HG03280 (cell line): ENCODE results near the gene NBL1.
"Not testable (repeated sequence)": the region's sequence is repeated elsewhere in the genome, so short reads cannot be mapped to it uniquely, and the experiment has no call there.

Experiments used
- ATAC-seq: cut with Tn5 transposase; IDR thresholded peaks from one replicate; pipeline ENCODE4 v1.9.1; 2021; ENCODE audit warnings: mild to moderate bottlenecking, moderate library complexity; ENCODE audit not compliant: unreplicated experiment

The NBL1 gene

DNA sequence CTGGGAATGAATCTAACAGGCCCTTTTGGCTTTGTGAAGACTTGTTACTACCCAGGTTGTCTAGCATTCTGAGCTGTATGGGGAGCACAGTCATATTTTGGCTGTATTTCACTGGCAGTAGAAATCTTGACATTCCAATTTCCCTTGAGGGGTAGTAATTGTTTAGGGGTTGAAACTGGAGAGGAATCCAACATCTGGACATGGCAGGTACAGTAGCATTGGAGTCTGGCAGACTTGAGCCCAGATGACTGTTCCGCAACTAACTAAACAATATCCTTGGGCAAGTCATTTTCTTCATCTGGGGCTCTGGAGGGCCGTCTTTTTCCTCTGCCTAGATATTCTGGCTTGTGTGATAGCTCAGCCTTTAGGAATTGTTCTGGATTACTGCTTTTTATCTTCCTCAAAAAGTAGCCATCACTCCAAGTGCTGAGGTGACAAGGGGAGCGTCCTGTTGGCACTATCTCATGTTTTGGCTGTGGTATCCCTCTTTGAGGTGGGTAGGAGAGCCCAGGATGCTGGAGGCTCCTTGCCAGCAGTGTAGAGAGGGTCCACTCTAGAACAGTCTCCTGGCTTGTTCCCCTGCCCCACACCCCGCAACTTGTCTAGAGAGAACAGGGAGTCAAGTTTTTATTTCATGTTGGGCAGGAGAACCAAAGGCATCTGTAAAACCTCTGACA lies 22.7 kb upstream of the NBL1 start:
- no peak for ATAC-seq

DNA sequence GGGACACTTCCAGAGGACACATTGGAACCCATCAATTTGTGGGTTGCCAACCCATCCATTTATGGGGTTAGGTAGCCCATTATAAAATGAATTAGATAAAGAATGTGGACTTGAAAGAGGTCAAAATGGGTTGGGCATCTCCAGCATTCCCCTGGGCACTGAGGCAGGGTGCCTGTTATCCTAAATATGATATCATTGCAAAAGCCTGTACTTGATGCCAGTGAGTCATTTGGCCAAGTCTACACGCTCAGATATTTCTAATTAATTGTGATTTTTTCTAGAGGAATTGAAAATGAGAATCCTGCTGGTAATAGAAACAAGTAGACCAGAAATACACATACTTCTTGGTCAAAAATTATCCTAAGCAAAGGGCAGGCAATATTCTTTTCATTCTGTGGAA lies 21.9 kb upstream of the NBL1 start:
- ATAC-seq: no peak

DNA sequence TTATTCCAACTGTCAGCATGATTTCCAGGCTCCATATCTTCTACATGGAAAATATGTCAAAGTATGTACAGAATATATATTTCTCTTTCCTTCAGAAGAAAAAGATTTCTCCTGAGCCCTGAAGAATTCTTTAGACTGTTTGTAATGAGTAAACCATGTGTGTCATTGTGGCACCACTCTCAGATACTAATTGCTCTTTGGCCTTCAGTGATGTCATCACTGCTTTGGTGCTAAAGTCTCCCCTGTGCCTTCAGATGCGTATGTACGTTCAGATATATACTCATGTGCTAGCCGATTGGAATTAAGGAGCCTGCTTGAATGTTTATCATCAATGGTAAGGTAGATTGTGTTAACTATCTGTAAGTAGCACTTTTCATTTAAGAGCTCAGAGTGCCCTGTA lies 20.6 kb upstream of the NBL1 start:
- ATAC-seq: no peak

DNA sequence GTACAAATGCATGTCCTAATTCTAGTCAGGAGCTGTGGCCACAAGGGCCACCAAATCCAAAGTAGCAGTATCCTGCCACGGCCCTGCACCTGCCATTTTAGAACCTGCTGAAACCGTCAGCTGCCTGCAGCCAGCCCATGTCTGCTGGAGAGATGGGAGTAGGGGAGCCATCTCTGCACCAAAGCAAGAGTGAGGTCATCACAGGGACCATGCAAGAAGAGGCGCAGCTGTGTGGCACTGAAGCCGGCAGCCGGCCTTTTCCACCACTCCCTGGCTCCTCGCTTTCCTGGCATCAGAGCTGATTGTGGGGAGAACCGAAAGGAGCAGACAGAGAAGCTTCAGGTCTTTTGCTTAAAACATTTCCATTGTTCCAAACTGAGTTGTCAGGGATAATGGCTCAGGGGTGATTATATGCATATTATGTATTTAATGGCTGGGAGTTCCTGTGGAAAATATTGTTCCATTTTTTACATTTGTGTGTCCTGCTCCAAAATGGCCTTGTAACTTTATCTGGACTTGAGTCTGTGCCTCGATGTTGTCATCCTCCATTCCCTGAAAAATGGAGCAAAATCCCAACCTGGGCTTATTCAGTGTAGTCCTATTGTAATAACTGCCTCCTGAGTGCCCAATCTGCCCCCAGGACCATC lies 18.7 kb upstream of the NBL1 start:
- no peak for ATAC-seq

DNA sequence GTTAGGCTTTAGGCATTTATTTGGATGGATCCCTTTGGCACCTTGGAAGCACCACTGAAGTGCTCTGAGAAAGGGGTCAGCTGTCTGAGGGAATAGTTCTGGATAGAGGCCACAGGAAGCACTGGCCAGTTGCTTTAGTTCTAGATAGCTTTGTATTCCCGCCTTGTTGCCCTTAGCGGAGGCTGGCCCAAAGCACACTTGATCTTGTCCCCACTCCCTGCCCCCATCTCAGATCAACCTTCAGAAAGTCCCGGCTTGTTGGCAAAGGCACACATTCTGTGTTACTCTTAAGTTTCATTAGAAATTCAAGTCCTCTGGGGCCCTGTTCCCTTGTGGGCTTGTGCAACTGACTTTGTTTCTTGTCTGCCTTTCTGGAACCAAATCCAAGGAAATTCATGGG lies 15.2 kb upstream of the NBL1 start:
- ATAC-seq: no peak

DNA sequence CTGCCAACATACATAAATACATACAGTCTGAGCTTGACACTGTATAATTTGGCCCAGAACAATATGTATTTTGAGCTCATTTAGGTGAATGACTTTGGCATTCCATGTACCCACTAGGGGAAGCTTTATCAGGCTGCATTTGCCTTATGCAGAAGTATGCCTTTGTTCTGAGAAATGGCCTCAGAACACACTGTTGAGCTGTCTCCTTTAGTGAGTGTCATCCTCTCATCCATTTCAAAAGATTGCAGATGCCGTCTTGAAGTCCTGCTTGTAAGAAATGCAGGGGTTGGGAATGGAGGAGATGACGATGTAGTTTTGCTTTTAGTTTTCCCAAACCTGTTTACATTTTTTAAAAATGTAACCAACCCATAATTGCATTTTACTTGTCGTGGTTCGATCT lies 14.8 kb upstream of the NBL1 start:
- no peak for ATAC-seq

DNA sequence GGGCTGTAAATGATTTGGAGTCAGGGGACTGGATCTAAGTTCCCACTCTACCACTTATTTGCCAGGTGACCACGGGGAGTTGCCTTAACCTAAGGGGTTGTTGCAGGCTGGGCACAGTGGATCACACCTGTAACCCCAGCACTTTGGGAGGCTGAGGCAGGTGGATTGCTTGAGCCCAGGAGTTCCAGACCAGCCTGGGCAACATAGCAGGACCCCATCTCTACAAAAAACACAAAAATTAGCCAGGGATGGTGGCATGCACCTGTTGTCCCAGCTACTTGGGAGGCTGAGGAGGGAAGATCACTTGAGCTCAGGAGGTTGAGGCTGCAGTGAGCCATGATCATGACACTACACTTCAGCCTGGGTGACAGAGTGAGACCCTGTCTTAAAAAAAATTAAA lies 13.9 kb upstream of the NBL1 start:
- not testable (repeated sequence) for ATAC-seq

DNA sequence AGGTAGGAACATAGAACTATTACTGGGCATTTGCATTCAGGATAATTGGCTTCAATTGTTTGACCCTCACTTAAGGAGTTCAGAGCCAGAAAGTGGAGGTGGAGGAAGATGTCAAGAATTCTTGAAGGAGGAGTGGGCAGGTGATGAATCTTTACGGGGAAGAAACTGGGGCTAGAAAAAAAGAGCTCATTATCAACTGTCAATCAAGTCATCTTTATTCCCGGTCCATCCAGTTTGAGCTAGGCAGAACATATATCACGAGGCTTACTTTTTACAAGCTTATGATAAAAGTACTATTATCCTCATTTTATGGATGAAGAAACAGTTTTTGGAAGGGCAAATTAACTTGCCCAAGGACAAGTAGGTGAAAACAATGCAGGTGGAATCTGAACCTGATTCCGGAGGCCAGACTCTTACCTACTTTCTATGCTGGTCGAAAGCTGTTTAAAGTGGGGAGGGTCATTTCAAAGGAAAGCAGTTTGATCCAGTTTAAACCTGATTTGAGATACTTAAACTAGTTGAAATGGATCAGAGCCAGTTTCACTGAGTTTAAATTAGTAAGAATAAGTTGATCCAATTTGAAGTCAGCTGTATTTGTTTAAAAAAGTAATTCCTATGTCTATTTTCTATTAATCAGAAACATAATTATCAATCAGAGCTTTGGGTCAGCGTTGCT lies 13.3 kb upstream of the NBL1 start:
- ATAC-seq: no peak

DNA sequence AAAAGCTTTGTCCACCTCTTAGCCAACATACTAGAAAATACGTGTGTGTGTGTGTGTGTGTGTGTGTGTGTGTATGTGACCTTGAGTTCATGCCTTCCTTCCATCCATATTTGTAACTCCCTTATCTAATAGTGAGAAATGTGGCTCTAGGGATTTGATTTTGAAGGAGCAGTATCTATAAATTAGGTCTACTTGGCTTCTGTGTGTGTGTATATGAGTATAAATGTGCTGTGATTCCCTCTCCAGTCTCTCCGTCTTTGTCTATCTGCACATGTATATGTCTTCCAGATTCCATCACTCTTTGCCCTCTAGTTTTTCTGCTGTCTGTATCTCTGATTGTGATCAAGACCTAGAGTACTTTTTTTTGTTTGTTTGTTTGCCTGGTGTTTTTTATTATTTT lies 11.9 kb upstream of the NBL1 start:
- ATAC-seq: no peak

DNA sequence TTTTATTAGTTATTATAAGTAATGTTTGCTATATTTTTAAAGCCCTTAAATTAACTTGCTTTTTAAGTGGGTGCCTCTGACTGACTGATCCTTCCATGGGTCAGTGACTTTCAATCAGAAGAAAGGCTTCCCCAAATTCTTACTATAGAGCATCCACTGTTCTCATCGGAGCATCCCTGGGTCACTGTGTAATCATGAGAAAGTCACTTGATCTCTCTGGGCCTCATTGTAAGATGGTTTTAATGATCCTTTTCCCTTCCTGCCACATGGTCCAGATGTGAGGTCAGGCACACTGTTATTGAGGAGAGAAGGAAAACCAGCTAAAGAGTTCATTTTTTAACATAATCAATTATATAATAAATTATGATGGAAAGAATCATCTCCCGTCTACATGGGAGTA lies 11.0 kb upstream of the NBL1 start:
- no peak for ATAC-seq

DNA sequence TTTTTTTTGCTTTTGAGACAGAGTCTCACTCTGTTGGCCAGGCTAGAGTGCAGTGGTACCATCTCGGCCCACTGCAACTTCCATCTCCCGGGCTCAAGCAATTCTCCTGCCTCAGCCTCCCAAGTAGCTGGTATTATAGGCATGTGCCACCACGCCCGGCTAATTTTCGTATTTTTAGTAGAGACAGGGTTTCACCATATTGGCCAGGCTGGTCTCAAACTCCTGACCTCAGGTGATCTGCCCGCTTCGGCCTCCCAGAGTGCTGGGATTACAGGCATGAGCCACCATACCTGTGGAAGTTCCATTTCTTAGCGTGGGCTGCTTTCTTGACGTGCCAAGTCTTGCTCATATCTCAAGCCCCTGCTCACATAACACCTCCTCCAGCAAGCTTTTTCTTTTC lies 9.0 kb upstream of the NBL1 start:
- ATAC-seq: not testable (repeated sequence)

DNA sequence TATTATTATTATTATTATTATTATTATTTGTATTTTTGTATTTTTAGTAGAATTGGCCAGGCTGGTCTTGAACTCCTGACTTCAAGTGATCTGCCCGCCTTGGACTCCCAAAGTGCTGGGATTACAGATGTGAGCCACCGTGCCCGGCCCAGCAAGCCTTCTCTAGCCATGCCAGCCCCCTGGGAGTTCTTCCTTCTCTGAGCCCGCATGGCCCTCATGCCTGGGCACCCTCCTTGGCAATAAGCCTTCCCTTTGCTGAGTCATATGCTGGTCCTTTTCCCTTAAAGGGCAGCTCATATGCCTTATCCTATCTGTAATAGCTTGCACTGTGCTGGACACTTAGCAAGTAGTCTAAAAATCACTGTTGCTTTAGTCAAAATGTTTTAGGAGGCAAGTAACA lies 8.5 kb upstream of the NBL1 start:
- ATAC-seq: no peak

DNA sequence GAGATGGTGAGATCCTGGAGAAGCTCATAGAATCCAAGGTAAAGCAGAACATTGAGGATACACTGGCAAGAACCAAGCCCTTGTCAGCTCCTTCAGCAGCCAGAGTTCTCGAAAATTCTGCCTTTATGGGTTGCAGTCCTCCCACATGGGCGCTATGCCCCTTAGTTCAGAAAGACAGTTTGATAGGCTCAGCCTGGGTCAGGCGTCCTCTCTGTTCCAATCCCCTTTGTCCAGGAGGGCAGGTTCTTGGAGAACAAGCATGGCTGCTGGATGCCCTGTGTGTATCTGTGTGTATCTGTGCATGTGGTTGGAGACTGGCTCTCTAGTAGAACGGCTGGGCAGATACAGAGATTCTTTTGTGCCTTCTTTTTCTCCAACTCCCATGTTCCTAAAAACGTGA lies 8.0 kb upstream of the NBL1 start:
- no peak for ATAC-seq

DNA sequence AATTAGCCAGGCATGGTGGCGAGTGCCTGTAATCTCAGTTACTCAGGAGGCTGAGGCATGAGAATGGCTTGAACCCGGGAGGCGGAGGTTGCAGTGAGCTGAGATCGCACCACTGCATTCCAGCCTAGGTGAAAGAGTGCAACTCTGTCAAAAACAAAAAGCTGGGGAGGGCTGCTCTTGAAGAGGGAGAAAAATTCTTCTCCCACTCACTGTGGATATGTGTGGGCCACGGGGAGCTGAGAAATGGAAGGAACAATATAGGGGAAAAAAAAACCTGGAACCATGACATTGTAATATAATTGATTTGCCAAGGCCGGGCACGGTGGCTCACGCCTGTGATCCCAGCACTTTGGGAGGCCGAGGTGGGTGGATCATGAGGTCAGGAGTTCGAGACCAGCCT lies 7.4 kb upstream of the NBL1 start:
- not testable (repeated sequence) for ATAC-seq

DNA sequence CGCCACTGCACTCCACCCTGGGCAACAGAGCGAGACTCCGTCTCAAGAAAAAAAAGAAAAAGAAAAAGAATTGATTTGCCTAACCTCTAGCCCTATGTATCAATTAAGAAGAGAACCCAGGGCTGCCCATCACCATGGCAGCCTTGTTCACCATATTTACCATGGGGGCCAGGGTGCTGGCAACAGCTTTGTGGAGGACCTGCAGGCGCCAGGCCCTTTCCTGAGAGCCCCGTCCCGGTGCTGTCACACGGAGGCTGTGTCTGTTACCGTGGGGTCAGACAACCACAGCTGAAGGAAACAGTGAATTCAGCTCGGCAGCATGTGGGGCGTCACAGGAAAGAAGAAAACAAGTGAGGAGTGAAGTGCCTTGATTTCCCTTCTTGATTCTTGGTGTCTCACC lies 6.5 kb upstream of the NBL1 start:
- ATAC-seq: no peak

DNA sequence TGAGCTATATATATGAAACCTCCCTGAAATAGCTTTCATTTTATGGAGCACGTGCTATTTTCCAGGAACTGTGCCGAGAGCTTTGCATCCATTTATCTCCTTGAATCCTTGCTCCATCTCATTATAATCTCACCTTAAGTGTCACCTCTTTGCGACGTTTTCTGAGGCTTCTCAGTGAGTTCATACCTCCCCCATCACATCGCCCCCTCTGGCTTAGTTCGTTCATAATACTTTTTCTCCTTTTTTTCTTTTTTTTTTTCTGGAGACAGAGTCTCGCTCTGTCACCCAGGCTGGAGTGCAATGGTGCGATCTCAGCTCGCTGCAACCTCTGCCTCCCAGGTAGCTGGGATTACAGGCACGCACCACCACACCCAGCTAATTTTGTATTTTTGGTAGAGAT lies 4.9 kb upstream of the NBL1 start:
- ATAC-seq: not testable (repeated sequence)

DNA sequence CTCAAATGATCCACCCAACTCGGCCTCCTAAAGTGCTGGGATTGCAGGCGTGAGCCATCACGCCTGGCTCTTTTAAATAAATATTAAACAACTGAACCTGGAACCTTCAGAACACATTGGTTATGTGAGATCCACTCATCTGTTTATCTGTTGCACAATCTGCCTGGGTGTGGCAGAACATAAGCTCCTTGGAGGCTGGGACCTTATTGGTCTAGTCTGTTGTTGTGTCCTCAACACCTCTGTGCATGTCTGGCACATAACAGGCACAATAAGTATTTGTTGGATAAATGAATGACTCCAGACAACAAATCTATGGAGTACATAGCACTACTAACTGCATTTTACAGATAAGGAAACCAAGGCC lies 4.1 kb upstream of the NBL1 start:
- no peak for ATAC-seq

DNA sequence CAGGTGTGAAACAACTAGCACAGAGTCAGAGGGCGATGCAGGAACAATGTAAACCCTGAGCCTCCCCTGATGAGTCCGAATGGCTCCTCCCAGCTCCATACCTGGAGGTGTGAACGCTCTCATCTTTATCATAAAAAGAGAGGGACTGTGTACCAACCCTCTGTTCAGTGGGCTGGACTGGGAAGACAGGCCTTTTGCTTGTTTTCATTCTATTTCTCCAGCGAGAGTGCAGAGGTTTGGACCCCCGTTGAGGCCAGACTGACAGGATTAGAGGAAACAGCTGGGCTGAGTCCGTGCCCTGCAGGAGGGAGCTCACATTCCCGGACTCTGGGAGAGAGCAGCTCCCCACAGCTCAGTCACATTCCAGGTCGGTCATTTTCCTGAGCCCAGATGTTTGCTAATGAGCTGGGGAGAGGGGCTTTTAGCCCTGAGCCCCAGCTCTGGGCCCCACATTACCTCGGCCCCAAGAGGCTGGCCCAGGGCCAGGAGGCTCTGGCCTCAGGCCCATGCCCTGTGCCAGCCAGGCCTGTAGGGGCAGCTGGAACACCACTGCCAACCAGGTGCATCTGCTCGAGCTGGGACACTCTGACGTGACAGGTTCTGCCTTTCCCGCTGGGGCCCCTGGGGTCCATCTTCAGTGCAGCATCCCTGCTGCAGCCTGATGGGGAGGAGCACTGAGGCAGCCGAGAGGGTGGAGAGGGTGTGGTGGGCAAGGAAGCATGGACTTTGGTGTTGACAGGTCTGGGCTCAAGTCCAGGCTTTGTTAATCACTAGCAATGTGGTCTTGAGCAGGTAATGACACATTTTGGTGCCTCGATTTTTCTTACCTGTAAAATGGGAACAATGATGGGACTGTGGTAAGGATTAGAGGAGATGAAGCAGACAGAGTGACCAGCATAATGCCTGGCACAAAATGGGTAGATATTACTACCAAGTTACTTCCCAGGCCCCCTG lies 3.5 kb upstream of the NBL1 start:
- ATAC-seq: no peak

DNA sequence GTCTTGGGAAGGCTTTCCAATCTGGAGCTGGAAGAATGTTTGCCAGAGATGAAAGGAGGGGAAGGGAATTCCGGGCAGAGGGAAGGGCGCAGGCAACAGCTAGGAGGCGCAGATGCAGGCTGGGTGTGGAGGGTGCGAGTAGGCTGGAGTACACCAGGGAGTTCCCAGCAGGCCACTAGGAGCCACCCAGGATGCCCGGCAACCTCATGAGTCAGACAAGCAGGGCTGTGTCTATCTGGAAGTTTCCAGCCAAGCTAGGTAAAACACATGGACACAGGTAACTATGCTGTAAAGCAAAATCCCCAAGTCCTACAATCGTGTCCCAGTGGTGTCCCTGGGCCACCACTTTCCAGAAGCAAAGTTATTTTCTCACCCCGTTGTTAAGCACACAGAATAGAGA lies 990 bp upstream of the NBL1 start:
- ATAC-seq: no peak

DNA sequence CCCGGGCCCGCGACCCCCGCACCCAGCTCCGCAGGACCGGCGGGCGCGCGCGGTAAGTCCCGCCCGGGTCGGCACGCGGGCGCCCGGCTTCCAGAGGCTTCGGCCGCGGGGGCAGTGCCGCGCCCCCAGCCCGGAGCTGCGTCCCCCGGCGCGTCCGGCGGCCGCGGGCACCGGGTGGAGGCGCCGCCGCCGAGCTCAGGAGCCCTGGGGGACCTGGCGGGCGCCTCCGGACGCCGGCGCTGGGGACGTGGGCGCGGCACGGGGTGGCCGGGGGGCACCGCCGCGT lies 227 bp downstream of the NBL1 start:
- ATAC-seq: peak; percentile 22

DNA sequence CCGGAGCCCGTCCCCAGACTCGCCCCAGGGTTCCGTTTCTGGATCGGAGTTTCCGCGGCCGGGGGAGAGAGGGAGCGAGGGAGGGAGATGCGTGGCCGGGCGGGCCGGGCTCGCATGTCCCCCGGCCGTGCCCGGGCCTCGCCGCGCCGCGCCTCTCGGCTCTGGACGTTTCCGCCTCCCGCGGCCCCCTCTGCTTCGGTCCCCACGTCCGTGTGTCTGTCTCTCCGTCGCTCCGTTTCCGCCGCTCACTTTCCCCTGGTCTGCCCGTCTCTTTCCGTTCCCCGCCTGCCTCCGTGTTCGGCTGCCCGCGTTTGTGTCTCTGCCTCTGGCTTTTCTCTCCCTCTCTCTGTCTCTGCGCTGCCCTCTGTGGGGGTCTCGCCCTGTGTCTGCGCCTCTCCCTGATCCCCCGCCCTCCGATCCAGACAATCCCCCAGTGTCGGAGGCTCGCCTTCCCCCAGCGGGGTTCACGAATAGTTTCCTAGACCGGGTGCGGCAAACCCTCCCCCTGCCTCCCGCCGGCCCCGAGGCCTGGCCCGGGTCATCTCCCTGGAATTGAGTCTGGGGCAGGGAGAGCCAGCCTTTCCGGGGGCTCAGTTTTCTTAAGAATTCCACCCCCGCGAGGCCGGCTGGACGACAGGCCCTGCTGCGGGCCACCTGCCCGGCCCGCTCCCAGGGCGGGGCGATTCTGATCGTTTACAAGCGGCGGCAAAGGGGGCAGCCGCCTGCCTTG lies 735 bp downstream of the NBL1 start:
- ATAC-seq: no peak
